HepG2 (cell line): ENCODE measurements around the gene DNASE1. TPM values are rescaled to one million over a fixed set of nuclear protein-coding genes. Genes with fewer than 3 reads are reported as not detected.

Experiments
- ARHGAP35 ChIP-seq: sonication (generic); formaldehyde crosslinking; IDR thresholded peaks from 2 replicates; pipeline ENCODE4 v1.9.0; 2022; ENCODE audit warnings: mild to moderate bottlenecking, inconsistent platforms, moderate library complexity, missing genetic modification reagents, borderline replicate concordance
- BCLAF1 ChIP-seq: fragments of 450-650 bp; IDR thresholded peaks from 2 replicates; pipeline ENCODE4 v1.6.1; 2017; ENCODE audit warnings: mild to moderate bottlenecking
- ESRRA ChIP-seq: sonication (generic); formaldehyde crosslinking; IDR thresholded peaks from 2 replicates; pipeline ENCODE4 v1.5.1; 2020; ENCODE audit warnings: mild to moderate bottlenecking, low read depth, missing genetic modification reagents
- HNRNPL ChIP-seq: fragments of 200-400 bp; formaldehyde crosslinking; IDR thresholded peaks from 2 replicates; pipeline ENCODE4 v1.6.1; 2017; ENCODE audit warnings: mild to moderate bottlenecking, low read depth, low read length
- MAX ChIP-seq: IDR thresholded peaks from 2 replicates; pipeline ENCODE4 v1.6.1; 2012; ENCODE audit warnings: inconsistent platforms
- MBD4 ChIP-seq: IDR thresholded peaks from 2 replicates; pipeline ENCODE4 v1.6.1; 2012; ENCODE audit warnings: low read length, inconsistent platforms, borderline replicate concordance
- MIXL1 ChIP-seq: IDR thresholded peaks from 2 replicates; pipeline ENCODE4 v1.6.1; 2016
- NFYB ChIP-seq: sonication (generic); formaldehyde crosslinking; IDR thresholded peaks from 2 replicates; pipeline ENCODE4 v1.4.0; 2020; ENCODE audit warnings: missing genetic modification reagents
- NFYC ChIP-seq: IDR thresholded peaks from 2 replicates; pipeline ENCODE4 v1.6.1; 2016; ENCODE audit warnings: missing genetic modification reagents, missing compliant biosample characterization
- NR2F1 ChIP-seq, 2 experiments: fragments of 450-650 bp in 1 of 2; formaldehyde crosslinking in 1 of 2; IDR thresholded peaks; 2 replicates each; pipeline versions ENCODE4 v1.5.0 to v1.6.1; 2016 to 2020; ENCODE audit warnings: mild to moderate bottlenecking in 1 of 2, missing compliant biosample characterization in 1 of 2, missing genetic modification reagents in 1 of 2, moderate library complexity in 1 of 2
- PCBP2 ChIP-seq: fragments of 200-400 bp; formaldehyde crosslinking; optimal IDR thresholded peaks from 2 replicates; pipeline ENCODE3; 2018; ENCODE audit warnings: low read length, low read depth; ENCODE audit not compliant: poor library complexity, severe bottlenecking
- PLRG1 ChIP-seq: fragments of 450-650 bp; conservative IDR thresholded peaks from 2 replicates; pipeline ENCODE4 v1.6.1; 2016
- RELA ChIP-seq: sonication (generic); formaldehyde crosslinking; IDR thresholded peaks from 2 replicates; pipeline ENCODE4 v1.4.0; 2020; ENCODE audit warnings: missing genetic modification reagents
- U2AF2 ChIP-seq: fragments of 200-400 bp; formaldehyde crosslinking; IDR thresholded peaks from 2 replicates; pipeline ENCODE4 v1.6.1; 2017; ENCODE audit warnings: low read depth, mild to moderate bottlenecking, low read length
- UBTF ChIP-seq: sonication (generic); formaldehyde crosslinking; IDR thresholded peaks from 2 replicates; pipeline ENCODE4 v1.4.0; 2020; ENCODE audit warnings: mild to moderate bottlenecking, missing genetic modification reagents
- XBP1 ChIP-seq: sonication (generic); formaldehyde crosslinking; IDR thresholded peaks from 2 replicates; pipeline ENCODE4 v1.5.0; 2020; ENCODE audit warnings: missing genetic modification reagents
- ZNF20 ChIP-seq: sonication (generic); formaldehyde crosslinking; IDR thresholded peaks from 2 replicates; pipeline ENCODE4 v1.4.0; 2020; ENCODE audit warnings: mild to moderate bottlenecking, moderate library complexity, missing genetic modification reagents
- ZNF326 ChIP-seq: sonication (generic); formaldehyde crosslinking; IDR thresholded peaks from 2 replicates; pipeline ENCODE4 v1.4.0; 2020; ENCODE audit warnings: missing genetic modification reagents, borderline replicate concordance
- ZNF614 ChIP-seq: IDR thresholded peaks from 2 replicates; pipeline ENCODE4 v1.6.1; 2018; ENCODE audit warnings: missing biosample characterization, missing genetic modification reagents, inconsistent platforms, borderline replicate concordance
- ZNF652 ChIP-seq: IDR thresholded peaks from 2 replicates; pipeline ENCODE4 v1.6.1; 2016; ENCODE audit warnings: low read depth, borderline replicate concordance
- ZNF687 ChIP-seq: sonication (generic); formaldehyde crosslinking; IDR thresholded peaks from 2 replicates; pipeline ENCODE4 v1.5.1; 2020; ENCODE audit warnings: mild to moderate bottlenecking, missing genetic modification reagents, moderate library complexity
- polyA plus RNA-seq, 8 experiments: library from polyadenylated mRNA; depleted of rRNA in 3 of 8; stranded (reverse) in 7 of 8; unstranded in 1 of 8; fragments of >200 nt; fragmentation: Illumina TruSeq in 4 of 8; extraction: Trizol in 4 of 8; gene quantifications; 2 replicates each; pipeline versions ENCODE4 v1.2.1 to v1.2.3, GENCODE V29; 2011 to 2016; ENCODE audit warnings: low read depth in 4 of 8, missing spikeins in 1 of 8, mixed read lengths in 1 of 8; ENCODE audit not compliant: insufficient read depth in 1 of 8
- total RNA-seq, 5 experiments: library from RNA; depleted of rRNA; stranded (reverse); fragments of >200 nt; fragmentation: Illumina TruSeq; extraction: Trizol; gene quantifications; 2 replicates each; pipeline ENCODE4 v1.2.3, GENCODE V29; 2016; ENCODE audit warnings: low read depth in 1 of 5

DNASE1 gene
- total and polyA plus RNA-seq, 2 of the 13 experiments (the other 11 are each of a cell fraction or from before 2014, with no cell fraction given), result 7.1 to 11.1 TPM

- TF ChIP-seq ZNF687 (CRISPR knock-in tag), result peak; percentile 57
- no peak for TF ChIP-seq ZNF20
- TF ChIP-seq NR2F1 (CRISPR knock-in tag; IDR thresholded peaks at IDR 0.05), result peak; percentile 19 to 36; a peak in 1 of 4 replicates
- no peak for TF ChIP-seq MIXL1
- TF ChIP-seq RELA (CRISPR knock-in tag), result no peak
- no peak for TF ChIP-seq NFYC (CRISPR knock-in tag)
- TF ChIP-seq ESRRA (CRISPR knock-in tag), result 0 out of 2 replicates have a peak, but pooled peaks have one; percentile 33
- TF ChIP-seq MBD4, result no peak
- peak; percentile 24; the same call in 1 of the 2 replicates for TF ChIP-seq UBTF
- no peak for TF ChIP-seq HNRNPL
- TF ChIP-seq PLRG1, result no peak
- no peak for TF ChIP-seq ARHGAP35 (CRISPR knock-in tag)
- no peak for TF ChIP-seq PCBP2
- TF ChIP-seq BCLAF1, result no peak
- no peak for TF ChIP-seq ZNF326
- no peak for TF ChIP-seq ZNF614 (CRISPR knock-in tag)
- TF ChIP-seq U2AF2, result no peak
- no peak for TF ChIP-seq NFYB (CRISPR knock-in tag)
- 0 out of 2 replicates have a peak, but pooled peaks have one; percentile 14 for TF ChIP-seq MAX
- TF ChIP-seq ZNF652 (CRISPR knock-in tag), result no peak
- no peak for TF ChIP-seq XBP1 (CRISPR knock-in tag)
Observed at GRCh38 chr16:3652373-3653195, 1.9 kb upstream of the DNASE1 start (continued).
